HepG2 (cell line): ENCODE data around the gene DUSP5. TPM values are rescaled to one million over a fixed set of nuclear protein-coding genes. Genes with fewer than 3 reads are reported as not detected.
A peak's percentile ranks its signal among the peaks of the same experiment; 100 is the strongest.

ENCODE experiments used
- CTCF ChIP-seq: sonication (generic); formaldehyde crosslinking; IDR thresholded peaks from 2 replicates; pipeline ENCODE4 v1.5.0; 2020; ENCODE audit warnings: mild to moderate bottlenecking, missing genetic modification reagents, moderate library complexity
- FOXP4 ChIP-seq: sonication (generic); formaldehyde crosslinking; IDR thresholded peaks from 2 replicates; pipeline ENCODE4 v1.4.0; 2020; ENCODE audit warnings: missing genetic modification reagents
- HNF4A ChIP-seq: sonication (generic); formaldehyde crosslinking; IDR thresholded peaks from 2 replicates; pipeline ENCODE4 v1.4.0; 2020; ENCODE audit warnings: missing genetic modification reagents
- IKZF1 ChIP-seq: fragments of 450-650 bp; IDR thresholded peaks from 2 replicates; pipeline ENCODE4 v1.7.1; 2016
- NR0B2 ChIP-seq: sonication (generic); formaldehyde crosslinking; IDR thresholded peaks from 2 replicates; pipeline ENCODE4 v1.4.0; 2020; ENCODE audit warnings: mild to moderate bottlenecking, missing genetic modification reagents
- PAF1 ChIP-seq: IDR thresholded peaks from 2 replicates; pipeline ENCODE4 v1.6.1; 2016; ENCODE audit warnings: missing genetic modification reagents, missing compliant biosample characterization
- PPARG ChIP-seq: conservative IDR thresholded peaks from 2 replicates; pipeline ENCODE4 v1.6.1; 2016; ENCODE audit warnings: missing biosample characterization, missing genetic modification reagents
- RBM39 ChIP-seq: fragments of 200-400 bp; formaldehyde crosslinking; IDR thresholded peaks from one replicate; pipeline ENCODE4 v1.6.1; 2018; ENCODE audit warnings: antibody characterized with exemption, mild to moderate bottlenecking, low read depth, low read length; ENCODE audit not compliant: poor library complexity, severe bottlenecking
- SMC3 ChIP-seq: IDR thresholded peaks from 2 replicates; pipeline ENCODE4 v1.6.1; 2011; ENCODE audit warnings: low read length, improper control_type of control experiment
- STAG1 ChIP-seq: sonication (generic); formaldehyde crosslinking; IDR thresholded peaks from 2 replicates; pipeline ENCODE4 v1.4.0; 2020; ENCODE audit warnings: missing genetic modification reagents
- TIGD3 ChIP-seq: sonication (generic); formaldehyde crosslinking; IDR thresholded peaks from 2 replicates; pipeline ENCODE4 v1.5.1; 2020; ENCODE audit warnings: mild to moderate bottlenecking, missing genetic modification reagents, borderline replicate concordance
- XRCC5 ChIP-seq: fragments of 200-400 bp; formaldehyde crosslinking; optimal IDR thresholded peaks from 2 replicates; pipeline ENCODE3; 2017; ENCODE audit warnings: mild to moderate bottlenecking, low read length
- ZBTB39 ChIP-seq: sonication (generic); formaldehyde crosslinking; IDR thresholded peaks from 2 replicates; pipeline ENCODE4 v1.5.0; 2020; ENCODE audit warnings: missing genetic modification reagents
- ZBTB44 ChIP-seq: sonication (generic); formaldehyde crosslinking; IDR thresholded peaks from 2 replicates; pipeline ENCODE4 v1.4.0; 2020; ENCODE audit warnings: missing genetic modification reagents
- ZBTB7A ChIP-seq: sonication (generic); formaldehyde crosslinking; IDR thresholded peaks from 2 replicates; pipeline ENCODE4 v1.8.0; 2022; ENCODE audit warnings: mild to moderate bottlenecking, missing genetic modification reagents
- ZNF160 ChIP-seq: sonication (generic); formaldehyde crosslinking; IDR thresholded peaks from 2 replicates; pipeline ENCODE4 v1.8.0; 2022; ENCODE audit warnings: mild to moderate bottlenecking, inconsistent platforms, missing genetic modification reagents
- ZNF33B ChIP-seq: sonication (generic); formaldehyde crosslinking; IDR thresholded peaks from 2 replicates; pipeline ENCODE4 v1.5.1; 2020; ENCODE audit warnings: mild to moderate bottlenecking, missing genetic modification reagents
- ZNF414 ChIP-seq: sonication (generic); formaldehyde crosslinking; IDR thresholded peaks from 2 replicates; pipeline ENCODE4 v1.5.0; 2020; ENCODE audit warnings: missing genetic modification reagents
- ZNF782 ChIP-seq: sonication (generic); formaldehyde crosslinking; IDR thresholded peaks from 2 replicates; pipeline ENCODE4 v1.4.0; 2020; ENCODE audit warnings: missing genetic modification reagents, mild to moderate bottlenecking, borderline replicate concordance
- ZSCAN30 ChIP-seq: sonication (generic); formaldehyde crosslinking; IDR thresholded peaks from 2 replicates; pipeline ENCODE4 v1.5.0; 2020; ENCODE audit warnings: mild to moderate bottlenecking, missing genetic modification reagents
- polyA plus RNA-seq, 8 experiments: library from polyadenylated mRNA; depleted of rRNA in 3 of 8; stranded (reverse) in 7 of 8; unstranded in 1 of 8; fragments of >200 nt; fragmentation: Illumina TruSeq in 4 of 8; extraction: Trizol in 4 of 8; gene quantifications; 2 replicates each; pipeline versions ENCODE4 v1.2.1 to v1.2.3, GENCODE V29; 2011 to 2016; ENCODE audit warnings: low read depth in 4 of 8, missing spikeins in 1 of 8, mixed read lengths in 1 of 8; ENCODE audit not compliant: insufficient read depth in 1 of 8
- total RNA-seq, 5 experiments: library from RNA; depleted of rRNA; stranded (reverse); fragments of >200 nt; fragmentation: Illumina TruSeq; extraction: Trizol; gene quantifications; 2 replicates each; pipeline ENCODE4 v1.2.3, GENCODE V29; 2016; ENCODE audit warnings: low read depth in 1 of 5

DUSP5 gene
- total and polyA plus RNA-seq, 2 of the 13 experiments (the other 11 are each of a cell fraction or from before 2014, with no cell fraction given), result 1.4 to 3.7 TPM

GRCh38 chr10:110556969-110557601 is 59.4 kb downstream of the DUSP5 start (continued):
- TF ChIP-seq ZBTB44, result no peak
- TF ChIP-seq ZBTB39 (CRISPR knock-in tag), result no peak
- TF ChIP-seq ZNF33B (CRISPR knock-in tag), result no peak
- no peak for TF ChIP-seq HNF4A (CRISPR knock-in tag)
- peak; percentile 64; the same call in 1 of the 2 replicates for TF ChIP-seq SMC3
- peak; percentile 22 for TF ChIP-seq XRCC5
- no peak for TF ChIP-seq IKZF1
- no peak for TF ChIP-seq RBM39
- no peak for TF ChIP-seq FOXP4 (CRISPR knock-in tag)
- TF ChIP-seq PAF1 (CRISPR knock-in tag), result no peak
- TF ChIP-seq CTCF (CRISPR knock-in tag), result peak; percentile 65
- no peak for TF ChIP-seq PPARG
- no peak for TF ChIP-seq ZNF782 (CRISPR knock-in tag)
- no peak for TF ChIP-seq ZNF414 (CRISPR knock-in tag)
- TF ChIP-seq ZBTB7A (CRISPR knock-in tag), result no peak
- no peak for TF ChIP-seq ZSCAN30 (CRISPR knock-in tag)
- TF ChIP-seq ZNF160 (CRISPR knock-in tag), result no peak
- TF ChIP-seq STAG1, result peak; percentile 54
- TF ChIP-seq TIGD3 (CRISPR knock-in tag), result no peak
- TF ChIP-seq NR0B2 (CRISPR knock-in tag), result no peak
